IPS DF 6.9 (cell line): Measurements from ENCODE around the gene MPV17.
A peak's percentile ranks its signal among the peaks of the same experiment; 100 is the strongest.
"Not testable (repeated sequence)": the region's sequence is repeated elsewhere in the genome, so short reads cannot be mapped to it uniquely, and the experiment has no call there.

ENCODE experiments used
- DNase-seq: peaks from one replicate; pipeline ENCODE4 v3.0.0-alpha.2; 2013; ENCODE audit warnings: low read depth, low spot score
- H3K27ac ChIP-seq: one replicate; pipeline ENCODE4 v1.5.1; 2013; ENCODE audit warnings: low read length, control low read depth
- H3K27me3 ChIP-seq: 2 replicates; pipeline ENCODE4 v1.6.1; 2013; ENCODE audit warnings: mild to moderate bottlenecking, low read length; ENCODE audit not compliant: control insufficient read depth, insufficient read depth
- H3K36me3 ChIP-seq: 2 replicates; pipeline ENCODE4 v1.6.1; 2013; ENCODE audit warnings: low read length; ENCODE audit not compliant: control insufficient read depth, insufficient read depth
- H3K4me1 ChIP-seq: 2 replicates; pipeline ENCODE4 v1.6.1; 2013; ENCODE audit warnings: low read length; ENCODE audit not compliant: control insufficient read depth, insufficient read depth
- H3K4me3 ChIP-seq: 2 replicates; pipeline ENCODE4 v1.5.1; 2013; ENCODE audit warnings: mild to moderate bottlenecking, low read length
- H3K9me3 ChIP-seq: 2 replicates; pipeline ENCODE4 v1.6.1; 2013; ENCODE audit warnings: low read length, inconsistent platforms; ENCODE audit not compliant: control insufficient read depth, insufficient read depth
- WGBS: extraction: QIAGEN DNeasy Blood & Tissue Kit; methylation state at CpG from one replicate; pipeline ENCODE4 v1.1.7; 2013; ENCODE audit warnings: mixed read lengths, missing lambda C conversion rate; ENCODE audit not compliant: insufficient read length, insufficient coverage; 5-methylcytosine and 5-hydroxymethylcytosine counted together

Gene MPV17

GRCh38 chr2:27275211-27276150, 47.4 kb downstream of the MPV17 start, which contains the start of gene DNAJC5G:
Gene DNAJC5G, plus strand, starts transcription at chr2:27275433. Its CDS starts 1,296 bp downstream, at chr2:27276729.
- no peaks in the 10 kb centered on the region for H3K36me3 ChIP-seq
- no CpG with 5 or more reads among the region's 39 CpGs for WGBS
- no peak within 1 kb of the TSS for H3K4me3 ChIP-seq
- H3K9me3 ChIP-seq, result no peaks in the 10 kb centered on the region
- DNase-seq, result no peak
- H3K27ac ChIP-seq, result no peak within 1 kb of the TSS
- no peaks in the 10 kb centered on the region; the same call in 1 of the 2 replicates for H3K27me3 ChIP-seq
- H3K4me1 ChIP-seq, result no peaks in the 10 kb centered on the region

- H3K4me1 ChIP-seq, DNase-seq: not testable (repeated sequence)
- WGBS, result no CpG with 5 or more reads among the region's 15 CpGs
These were observed 50.1 kb downstream of the MPV17 start for GRCh38 chr2:27272537-27273522.

GRCh38 chr2:27271631-27272340, 51.1 kb downstream of the MPV17 start:
- Histone ChIP-seq H3K27me3 (no peaks in the 10 kb centered on the region; the same call in 1 of the 2 replicates), H3K36me3 (no peaks in the 10 kb centered on the region), H3K9me3 (no peaks in the 10 kb centered on the region), H3K4me3 (no peak overlapping the region), H3K27ac (no peak overlapping the region), H3K4me1 (no peaks in the 10 kb centered on the region)
- WGBS, result no CpG with 5 or more reads among the region's 11 CpGs
- no peak for DNase-seq

More at GRCh38 chr2:27272537-27273522, 50.1 kb downstream of the MPV17 start:
- H3K27ac ChIP-seq, H3K4me3 ChIP-seq, H3K9me3 ChIP-seq, H3K36me3 ChIP-seq, H3K27me3 ChIP-seq: not testable (repeated sequence)

GRCh38 chr2:27270670-27271069, 52.2 kb downstream of the MPV17 start:
- no peaks in the 10 kb centered on the region for H3K36me3 ChIP-seq
- WGBS, result no CpG with 5 or more reads among the region's 2 CpGs

GRCh38 chr2:27270131-27270530, 52.8 kb downstream of the MPV17 start:
- WGBS, result no CpG with 5 or more reads among the region's 3 CpGs

More at GRCh38 chr2:27270670-27271069, 52.2 kb downstream of the MPV17 start:
- Histone ChIP-seq H3K4me3 (no peak overlapping the region), H3K4me1 (no peaks in the 10 kb centered on the region), H3K27ac (no peak overlapping the region), H3K27me3 (peaks cover 4% of the 10 kb centered on the region; the same call in 1 of the 2 replicates), H3K9me3 (no peaks in the 10 kb centered on the region)
- DNase-seq, result no peak

GRCh38 chr2:27268296-27268695, 54.6 kb downstream of the MPV17 start:
- H3K27ac ChIP-seq, H3K36me3 ChIP-seq, DNase-seq, H3K4me3 ChIP-seq, H3K9me3 ChIP-seq, H3K4me1 ChIP-seq: not testable (repeated sequence)
- no CpG with 5 or more reads among the region's 13 CpGs for WGBS
- peaks cover 24% of the 10 kb centered on the region for H3K27me3 ChIP-seq

More at GRCh38 chr2:27270131-27270530, 52.8 kb downstream of the MPV17 start:
- H3K9me3 ChIP-seq, result no peaks in the 10 kb centered on the region
- no peak overlapping the region for H3K27ac ChIP-seq
- H3K4me3 ChIP-seq, result no peak overlapping the region
- H3K36me3 ChIP-seq, result no peaks in the 10 kb centered on the region
- no peak for DNase-seq
- H3K27me3 ChIP-seq, result peaks cover 9% of the 10 kb centered on the region; the same call in 1 of the 2 replicates
- H3K4me1 ChIP-seq, result no peaks in the 10 kb centered on the region

GRCh38 chr2:27265536-27265870, 57.4 kb downstream of the MPV17 start:
- Histone ChIP-seq H3K9me3 (no peaks in the 10 kb centered on the region), H3K4me1 (peaks cover 4% of the 10 kb centered on the region; the same call in 1 of the 2 replicates), H3K4me3 (no peak overlapping the region), H3K27ac (no peak overlapping the region), H3K36me3 (no peaks in the 10 kb centered on the region), H3K27me3 (peaks cover 40% of the 10 kb centered on the region)
- no peak for DNase-seq

GRCh38 chr2:27264753-27265535, 58.0 kb downstream of the MPV17 start:
- H3K27me3 ChIP-seq, result peaks cover 40% of the 10 kb centered on the region
- no peak for DNase-seq
- no peaks in the 10 kb centered on the region for H3K9me3 ChIP-seq
- no CpG with 5 or more reads among the region's 56 CpGs for WGBS
- peaks cover 4% of the 10 kb centered on the region; the same call in 1 of the 2 replicates for H3K4me1 ChIP-seq
- H3K27ac ChIP-seq, result no peak overlapping the region
- peak overlapping the region; percentile 38; the same call in 1 of the 2 replicates for H3K4me3 ChIP-seq
- H3K36me3 ChIP-seq, result no peaks in the 10 kb centered on the region

GRCh38 chr2:27264253-27264752, 58.6 kb downstream of the MPV17 start:
- Histone ChIP-seq H3K4me1 (peaks cover 4% of the 10 kb centered on the region; the same call in 1 of the 2 replicates), H3K27ac (no peak overlapping the region), H3K36me3 (no peaks in the 10 kb centered on the region), H3K9me3 (no peaks in the 10 kb centered on the region), H3K27me3 (peaks cover 40% of the 10 kb centered on the region), H3K4me3 (peak overlapping the region; percentile 38; the same call in 1 of the 2 replicates)
- DNase-seq, result no peak
- WGBS, result no CpG with 5 or more reads among the region's 38 CpGs
